Nephron progenitor cell (in vitro differentiated cells): ENCODE measurements around the gene CENPX.

Source experiments
- DNase-seq: peaks from one replicate; pipeline ENCODE4 v3.0.0; 2021
- H3K27ac Mint-ChIP-seq: 2 replicates; pipeline ENCODE4 v1.8.0; 2021; ENCODE audit warnings: mild to moderate bottlenecking, moderate library complexity, mixed read lengths
- H3K27me3 Mint-ChIP-seq: 2 replicates; pipeline ENCODE4 v1.8.0; 2021; ENCODE audit warnings: mild to moderate bottlenecking, low read depth, mixed read lengths; ENCODE audit not compliant: poor library complexity
- H3K36me3 Mint-ChIP-seq: 2 replicates; pipeline ENCODE4 v1.8.0; 2021; ENCODE audit warnings: low read depth, mixed read lengths
- H3K4me1 Mint-ChIP-seq: 2 replicates; pipeline ENCODE4 v1.8.0; 2021; ENCODE audit warnings: mixed read lengths
- H3K4me3 Mint-ChIP-seq: 2 replicates; pipeline ENCODE4 v1.8.0; 2021; ENCODE audit warnings: mild to moderate bottlenecking, moderate library complexity, mixed read lengths
- H3K9me3 Mint-ChIP-seq: 2 replicates; pipeline ENCODE4 v1.8.0; 2021; ENCODE audit warnings: mild to moderate bottlenecking, moderate library complexity, mixed read lengths
- TF ChIP-seq, protein P1 (sequence below): fragments of 200-600 bp; sonication (generic); IDR thresholded peaks from 2 replicates; pipeline ENCODE4 v1.5.0; 2021; ENCODE audit warnings: antibody characterized with exemption

CENPX gene

DNA sequence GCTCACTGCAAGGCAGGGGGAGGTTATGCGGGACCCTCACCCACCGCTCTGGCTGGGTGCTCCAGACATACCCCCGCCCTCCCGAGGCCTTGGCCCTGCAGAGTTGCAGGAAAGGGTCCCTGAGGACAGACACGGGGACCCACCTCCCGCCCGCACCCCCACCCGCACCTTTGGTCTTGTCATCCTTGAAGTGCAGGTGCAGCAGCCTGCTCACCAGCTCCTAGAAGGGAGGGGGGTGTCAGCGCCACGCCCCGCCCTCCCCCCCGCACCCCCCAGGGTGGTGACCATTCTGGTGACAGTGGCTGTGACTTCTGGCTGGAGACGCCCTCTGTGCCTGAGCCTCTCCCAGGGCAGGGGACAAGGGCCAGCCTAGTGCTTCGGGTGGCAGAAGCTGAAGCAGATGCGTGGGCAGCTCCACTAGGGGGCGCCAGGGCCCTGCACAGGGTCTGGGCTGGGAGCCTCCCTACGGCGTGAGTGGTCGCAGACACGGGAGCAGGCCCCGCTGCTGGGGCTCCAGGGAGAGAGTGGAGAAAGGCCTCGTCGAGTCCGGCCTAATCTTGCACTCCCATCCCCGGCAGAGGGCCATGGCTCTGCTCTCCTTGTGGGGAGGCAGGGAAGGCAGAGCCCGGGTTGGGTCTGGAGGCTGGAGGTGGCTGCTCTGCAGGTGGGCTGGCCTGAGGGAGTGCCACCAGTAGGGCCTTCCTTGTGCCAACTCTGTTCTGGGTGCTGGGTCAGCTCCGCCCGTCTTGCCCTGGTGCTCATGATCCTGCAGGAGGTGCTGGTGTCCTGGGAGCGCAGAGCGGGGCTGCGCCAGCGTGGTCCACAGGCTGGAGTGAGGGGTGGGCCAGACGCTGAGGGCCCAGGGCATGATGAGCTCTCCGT, 2.7 kb downstream of the CENPX start:
- DNase-seq: peak; percentile 84
- no peaks in the 10 kb centered on the region for H3K36me3 Mint-ChIP-seq
- H3K9me3 Mint-ChIP-seq: no peaks in the 10 kb centered on the region
- H3K4me3 Mint-ChIP-seq: no peak overlapping the region
- H3K27me3 Mint-ChIP-seq: no peaks in the 10 kb centered on the region
- H3K4me1 Mint-ChIP-seq: peaks cover 31% of the 10 kb centered on the region
- no peak overlapping the region for H3K27ac Mint-ChIP-seq
- TF ChIP-seq, protein P1, sequence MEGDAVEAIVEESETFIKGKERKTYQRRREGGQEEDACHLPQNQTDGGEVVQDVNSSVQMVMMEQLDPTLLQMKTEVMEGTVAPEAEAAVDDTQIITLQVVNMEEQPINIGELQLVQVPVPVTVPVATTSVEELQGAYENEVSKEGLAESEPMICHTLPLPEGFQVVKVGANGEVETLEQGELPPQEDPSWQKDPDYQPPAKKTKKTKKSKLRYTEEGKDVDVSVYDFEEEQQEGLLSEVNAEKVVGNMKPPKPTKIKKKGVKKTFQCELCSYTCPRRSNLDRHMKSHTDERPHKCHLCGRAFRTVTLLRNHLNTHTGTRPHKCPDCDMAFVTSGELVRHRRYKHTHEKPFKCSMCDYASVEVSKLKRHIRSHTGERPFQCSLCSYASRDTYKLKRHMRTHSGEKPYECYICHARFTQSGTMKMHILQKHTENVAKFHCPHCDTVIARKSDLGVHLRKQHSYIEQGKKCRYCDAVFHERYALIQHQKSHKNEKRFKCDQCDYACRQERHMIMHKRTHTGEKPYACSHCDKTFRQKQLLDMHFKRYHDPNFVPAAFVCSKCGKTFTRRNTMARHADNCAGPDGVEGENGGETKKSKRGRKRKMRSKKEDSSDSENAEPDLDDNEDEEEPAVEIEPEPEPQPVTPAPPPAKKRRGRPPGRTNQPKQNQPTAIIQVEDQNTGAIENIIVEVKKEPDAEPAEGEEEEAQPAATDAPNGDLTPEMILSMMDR: peak; percentile 75

DNA sequence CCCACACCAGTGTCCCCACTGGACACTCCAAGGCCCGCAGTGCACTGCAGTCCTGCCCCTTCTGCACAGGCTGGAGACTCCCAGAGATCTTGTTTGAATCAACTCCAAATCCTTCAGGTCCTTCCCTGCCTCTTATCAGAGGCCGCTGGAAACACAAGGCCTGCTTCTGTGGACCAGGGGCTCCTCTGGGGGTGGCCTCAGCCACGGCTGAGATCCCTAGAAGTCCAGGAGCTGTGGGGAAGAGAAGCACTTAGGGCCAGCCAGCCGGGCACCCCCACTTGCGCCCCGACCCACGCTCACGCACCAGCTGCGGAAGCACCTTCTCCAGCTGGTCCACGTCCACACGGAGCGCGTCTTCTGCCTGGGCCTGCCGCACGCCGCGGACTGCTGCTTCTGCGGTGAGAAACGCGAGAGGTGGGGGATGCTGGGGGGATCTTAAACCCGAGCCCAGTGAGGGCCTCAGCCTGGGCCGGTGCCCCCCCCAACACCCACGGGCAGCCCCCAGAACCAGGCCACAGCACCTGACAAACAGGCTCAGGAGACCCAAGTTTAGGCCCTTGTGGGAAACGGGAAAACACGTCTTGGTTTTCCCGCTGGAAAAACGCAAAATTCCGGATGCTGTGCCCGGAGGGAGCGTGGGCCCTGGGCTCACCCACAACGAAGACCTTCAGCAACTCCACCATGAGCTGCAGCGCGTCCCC, 3.5 kb downstream of the CENPX start:
- Mint-ChIP-seq H3K27ac (no peak overlapping the region), H3K9me3 (no peaks in the 10 kb centered on the region), H3K36me3 (no peaks in the 10 kb centered on the region), H3K27me3 (no peaks in the 10 kb centered on the region), H3K4me1 (peaks cover 32% of the 10 kb centered on the region), H3K4me3 (no peak overlapping the region)
- DNase-seq: no peak
- TF ChIP-seq, protein P1: no peak

DNA sequence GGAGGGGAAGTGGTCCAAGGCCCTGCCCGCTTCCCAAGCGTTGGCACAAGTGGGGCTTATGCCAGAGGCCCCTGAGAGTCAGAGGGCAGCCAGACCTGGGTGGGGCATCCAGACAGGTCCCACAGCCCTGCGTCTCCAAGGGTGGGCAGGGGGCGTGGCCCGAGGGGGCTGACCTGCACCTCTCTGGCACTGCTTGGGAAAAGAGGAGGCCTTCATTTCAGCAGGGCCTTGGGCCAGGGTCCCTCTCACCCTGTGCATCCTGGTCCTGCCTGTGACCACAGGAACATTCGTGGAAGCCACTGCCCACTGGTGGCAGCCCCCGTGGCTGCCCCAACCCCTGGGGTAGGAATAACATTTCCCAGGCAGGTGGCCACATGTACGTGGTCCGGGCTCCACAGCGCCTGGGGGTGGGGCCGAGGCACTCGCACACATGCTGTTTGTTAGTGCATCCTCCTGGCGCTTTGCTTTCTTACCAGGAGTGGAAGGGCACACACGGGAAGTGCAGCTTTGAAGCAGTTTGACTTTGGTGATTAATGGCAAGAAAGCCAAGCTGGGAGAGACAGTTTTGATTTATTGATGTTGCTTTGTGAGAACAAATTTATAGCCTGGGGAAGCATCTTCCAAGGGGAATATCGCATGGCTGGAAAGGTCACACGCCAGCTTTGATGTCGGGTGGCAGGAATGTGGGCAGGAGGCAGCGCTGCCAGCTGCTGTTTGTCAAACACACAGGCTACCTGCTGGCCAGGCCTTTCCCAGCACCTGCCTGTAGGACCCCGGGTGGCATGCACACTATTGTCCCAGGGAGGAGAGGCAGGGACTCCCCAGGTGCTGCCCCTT, 4.3 kb downstream of the CENPX start:
- no peaks in the 10 kb centered on the region for H3K9me3 Mint-ChIP-seq
- no peaks in the 10 kb centered on the region for H3K27me3 Mint-ChIP-seq
- peak overlapping the region; percentile 93 for H3K27ac Mint-ChIP-seq
- no peak for DNase-seq
- H3K36me3 Mint-ChIP-seq: no peaks in the 10 kb centered on the region
- H3K4me1 Mint-ChIP-seq: peaks cover 33% of the 10 kb centered on the region
- H3K4me3 Mint-ChIP-seq: no peak overlapping the region
- TF ChIP-seq, protein P1: no peak

DNA sequence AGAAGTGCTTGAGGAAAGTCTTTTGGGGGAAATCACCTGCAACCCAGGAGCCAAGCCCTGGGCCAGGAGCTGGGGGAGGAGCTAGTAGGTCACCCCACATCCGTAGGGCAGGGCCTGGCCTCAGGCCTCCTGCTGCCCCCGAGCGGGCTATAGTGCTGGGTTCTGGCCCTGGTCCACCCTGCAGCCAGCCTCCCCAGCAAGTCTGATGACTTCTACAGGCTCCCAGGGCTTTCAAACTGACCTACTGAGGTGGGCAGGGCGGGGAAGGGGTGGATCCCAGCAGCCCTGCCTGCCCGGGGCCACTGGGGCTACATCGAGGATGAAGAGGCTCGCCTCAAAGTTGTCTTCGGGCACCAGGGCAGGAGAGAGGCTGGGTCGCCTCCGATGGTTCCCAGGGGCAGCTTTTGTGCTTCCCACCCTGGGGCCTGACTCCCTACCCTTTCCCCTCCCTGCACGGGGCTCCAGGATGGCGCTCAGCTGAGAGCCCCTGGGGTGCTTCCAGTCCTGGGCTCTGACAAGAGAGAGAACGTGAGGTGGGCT, 5.0 kb downstream of the CENPX start:
- Mint-ChIP-seq H3K4me3 (no peak overlapping the region), H3K27me3 (no peaks in the 10 kb centered on the region), H3K9me3 (no peaks in the 10 kb centered on the region), H3K27ac (no peak overlapping the region), H3K36me3 (no peaks in the 10 kb centered on the region), H3K4me1 (peaks cover 39% of the 10 kb centered on the region)
- DNase-seq: no peak
- TF ChIP-seq, protein P1: no peak

- DNase-seq: no peak
- no peaks in the 10 kb centered on the region for H3K27me3 Mint-ChIP-seq
- peaks cover 38% of the 10 kb centered on the region for H3K4me1 Mint-ChIP-seq
- TF ChIP-seq, protein P1: no peak
- no peak overlapping the region for H3K4me3 Mint-ChIP-seq
- no peaks in the 10 kb centered on the region for H3K9me3 Mint-ChIP-seq
- H3K36me3 Mint-ChIP-seq: no peaks in the 10 kb centered on the region
- H3K27ac Mint-ChIP-seq: no peak overlapping the region
Observed at GRCh38 chr17:82016875-82017459, 5.7 kb downstream of the CENPX start.
